B cell (primary cell): Measurements from ENCODE around the gene NEBL.

Source experiments
- CTCF ChIP-seq: fragments of 200-600 bp; IDR thresholded peaks from one replicate; pipeline ENCODE4 v1.8.0; 2022; ENCODE audit warnings: antibody characterized with exemption, mild to moderate bottlenecking
- EZH2 ChIP-seq: IDR thresholded peaks from 2 replicates; pipeline ENCODE4 v1.6.1; 2012; ENCODE audit warnings: borderline replicate concordance, low read depth, mild to moderate bottlenecking, moderate library complexity, low read length; ENCODE audit not compliant: insufficient read depth, poor library complexity, severe bottlenecking

- TF ChIP-seq CTCF = no peak
- TF ChIP-seq EZH2 = no peak
Measured at GRCh38 chr10:20935301-20935700, 38.2 kb upstream of the NEBL start.
